ENCODE results near the gene SPECC1L.
"Not testable (repeated sequence)": the region's sequence is repeated elsewhere in the genome, so short reads cannot be mapped to it uniquely, and the experiment has no call there.

SPECC1L gene

GRCh38 chr22:24303007-24303406 is 32.4 kb downstream of the SPECC1L start:
- H3K4me3 ChIP-seq (ENCODE audit: low read depth, low read length) = no peak overlapping the region
- TF ChIP-seq CTCF (IDR thresholded peaks at IDR 0.05; ENCODE audit: low read depth, low read length) = no peak

- no peak for TF ChIP-seq CTCF (IDR thresholded peaks at IDR 0.05; ENCODE audit: low read depth, low read length)
- no peak overlapping the region for H3K4me3 ChIP-seq (ENCODE audit: low read depth, low read length)
Observed at GRCh38 chr22:24304062-24304675, 33.5 kb downstream of the SPECC1L start.

GRCh38 chr22:24305260-24305692 is 34.6 kb downstream of the SPECC1L start:
- H3K4me3 ChIP-seq (ENCODE audit: low read depth, low read length) = no peak overlapping the region
- no peak for TF ChIP-seq CTCF (IDR thresholded peaks at IDR 0.05; ENCODE audit: low read depth, low read length)

- no peak for TF ChIP-seq CTCF (IDR thresholded peaks at IDR 0.05; ENCODE audit: low read depth, low read length)
- no peak overlapping the region for H3K4me3 ChIP-seq (ENCODE audit: low read depth, low read length)
Observed at GRCh38 chr22:24310969-24311368, 40.3 kb downstream of the SPECC1L start.

- TF ChIP-seq CTCF (IDR thresholded peaks at IDR 0.05; ENCODE audit: low read depth, low read length) = no peak
- no peak overlapping the region for H3K4me3 ChIP-seq (ENCODE audit: low read depth, low read length)
Observed at GRCh38 chr22:24315367-24315966, 44.8 kb downstream of the SPECC1L start.

- not testable (repeated sequence) for H3K4me3 ChIP-seq (ENCODE audit: low read depth, low read length)
Observed at GRCh38 chr22:24316264-24316663, 45.6 kb downstream of the SPECC1L start.

GRCh38 chr22:24317511-24317910 is 46.9 kb downstream of the SPECC1L start:
- not testable (repeated sequence) for H3K4me3 ChIP-seq (ENCODE audit: low read depth, low read length)

- H3K4me3 ChIP-seq (ENCODE audit: low read depth, low read length) = no peak overlapping the region
- no peak for TF ChIP-seq CTCF (IDR thresholded peaks at IDR 0.05; ENCODE audit: low read depth, low read length)
Observed at GRCh38 chr22:24319451-24319850, 48.8 kb downstream of the SPECC1L start.
